H9 (cell line): ENCODE results near the gene MRPL36. TPM values are rescaled to one million over a fixed set of nuclear protein-coding genes. Genes with fewer than 3 reads are reported as not detected.

Experiments used
- DNase-seq: peaks from one replicate; pipeline ENCODE4 v3.0.0-alpha.2; 2017
- H2AFZ ChIP-seq: one replicate; pipeline ENCODE4 v1.6.1; 2013; ENCODE audit warnings: mild to moderate bottlenecking, low read length, control low read depth, moderate library complexity
- H2AK5ac ChIP-seq: 2 replicates; pipeline ENCODE4 v1.6.1; 2013; ENCODE audit warnings: low read length, control low read depth, mixed read lengths; ENCODE audit not compliant: insufficient read length
- H2BK120ac ChIP-seq: one replicate; pipeline ENCODE4 v1.6.1; 2013; ENCODE audit warnings: low read depth, mild to moderate bottlenecking, low read length, control low read depth, inconsistent platforms; ENCODE audit not compliant: poor library complexity, severe bottlenecking
- H2BK12ac ChIP-seq: 2 replicates; pipeline ENCODE4 v1.6.1; 2013; ENCODE audit warnings: low read length, control low read depth, mixed read lengths, low read depth; ENCODE audit not compliant: insufficient read length
- H2BK15ac ChIP-seq: 2 replicates; pipeline ENCODE4 v1.6.1; 2013; ENCODE audit warnings: low read depth, low read length, control low read depth
- H2BK20ac ChIP-seq: one replicate; pipeline ENCODE4 v1.6.1; 2013; ENCODE audit warnings: low read depth, mild to moderate bottlenecking, low read length, control low read depth, inconsistent platforms; ENCODE audit not compliant: poor library complexity, severe bottlenecking
- H2BK5ac ChIP-seq: 2 replicates; pipeline ENCODE4 v1.6.1; 2013; ENCODE audit warnings: low read length, control low read depth, mixed read lengths; ENCODE audit not compliant: insufficient read length
- H3K14ac ChIP-seq: 2 replicates; pipeline ENCODE4 v1.6.1; 2013; ENCODE audit warnings: low read length, control low read depth; ENCODE audit not compliant: insufficient read depth
- H3K18ac ChIP-seq: 2 replicates; pipeline ENCODE4 v1.6.1; 2013; ENCODE audit warnings: low read depth, mild to moderate bottlenecking, mixed read lengths, low read length, control low read depth; ENCODE audit not compliant: insufficient read length
- H3K23ac ChIP-seq: 2 replicates; pipeline ENCODE4 v1.6.1; 2013; ENCODE audit warnings: low read length, control low read depth, mixed read lengths, low read depth; ENCODE audit not compliant: insufficient read length
- H3K23me2 ChIP-seq: 2 replicates; pipeline ENCODE4 v1.6.1; 2013; ENCODE audit warnings: low read depth, mild to moderate bottlenecking, mixed read lengths, low read length, control low read depth; ENCODE audit not compliant: insufficient read length, poor library complexity, severe bottlenecking
- H3K27ac ChIP-seq: 2 replicates; pipeline ENCODE4 v1.5.1; 2013; ENCODE audit warnings: low read length, control low read depth, mixed read lengths, low read depth; ENCODE audit not compliant: insufficient read length
- H3K27me3 ChIP-seq: 2 replicates; pipeline ENCODE4 v1.6.1; 2013; ENCODE audit warnings: low read length, control low read depth, inconsistent platforms; ENCODE audit not compliant: insufficient read depth
- H3K4ac ChIP-seq: 2 replicates; pipeline ENCODE4 v1.6.1; 2013; ENCODE audit warnings: low read depth, mild to moderate bottlenecking, control low read depth, inconsistent platforms, low read length, moderate library complexity
- H3K4me1 ChIP-seq: 2 replicates; pipeline ENCODE4 v1.6.1; 2013; ENCODE audit warnings: low read length, control low read depth, inconsistent platforms; ENCODE audit not compliant: insufficient read depth
- H3K4me2 ChIP-seq: 2 replicates; pipeline ENCODE4 v1.6.1; 2013; ENCODE audit warnings: low read length, control low read depth, mixed read lengths; ENCODE audit not compliant: insufficient read length, insufficient read depth
- H3K56ac ChIP-seq: 2 replicates; pipeline ENCODE4 v1.6.1; 2013; ENCODE audit warnings: low read depth, mild to moderate bottlenecking, mixed read lengths, low read length, control low read depth; ENCODE audit not compliant: insufficient read length
- H3K79me1 ChIP-seq: 2 replicates; pipeline ENCODE4 v1.6.1; 2013; ENCODE audit warnings: low read depth, mild to moderate bottlenecking, moderate library complexity, low read length, control low read depth, inconsistent platforms; ENCODE audit not compliant: insufficient read depth, poor library complexity, severe bottlenecking
- H3K79me2 ChIP-seq: 2 replicates; pipeline ENCODE4 v1.6.1; 2013; ENCODE audit warnings: low read length, control low read depth, inconsistent platforms; ENCODE audit not compliant: insufficient read depth
- H3K9ac ChIP-seq: 2 replicates; pipeline ENCODE4 v1.6.1; 2013; ENCODE audit warnings: low read length, control low read depth, mixed read lengths; ENCODE audit not compliant: insufficient read length; ENCODE audit errors: extremely low read depth
- H3K9me3 ChIP-seq: one replicate; pipeline ENCODE4 v1.6.1; 2013; ENCODE audit warnings: low read depth, low read length, inconsistent platforms; ENCODE audit not compliant: control insufficient read depth
- H3T11ph ChIP-seq: one replicate; pipeline ENCODE4 v1.6.1; 2013; ENCODE audit warnings: mild to moderate bottlenecking, low read length, control low read depth, inconsistent platforms
- H4K20me1 ChIP-seq: one replicate; pipeline ENCODE4 v1.6.1; 2013; ENCODE audit not compliant: control insufficient read depth, insufficient read length, insufficient read depth
- H4K5ac ChIP-seq: 2 replicates; pipeline ENCODE4 v1.6.1; 2013; ENCODE audit warnings: low read depth, mild to moderate bottlenecking, mixed read lengths, low read length, control low read depth; ENCODE audit not compliant: insufficient read length
- H4K8ac ChIP-seq: replicated peaks from 2 replicates; pipeline ENCODE4 v1.6.1; 2013; ENCODE audit warnings: low read length, control low read depth, mixed read lengths, low read depth; ENCODE audit not compliant: insufficient read length
- H4K91ac ChIP-seq: 2 replicates; pipeline ENCODE4 v1.6.1; 2013; ENCODE audit warnings: low read depth, mild to moderate bottlenecking, moderate library complexity, mixed read lengths, low read length, control low read depth; ENCODE audit not compliant: insufficient read length
- H3K27ac Mint-ChIP-seq, 3 experiments: 2 replicates in 2 of 3; 3 replicates in 1 of 3; pipeline ENCODE4 v1.8.0; 2020 to 2021; ENCODE audit warnings: mixed read lengths in 3 of 3, mild to moderate bottlenecking in 1 of 3, moderate library complexity in 1 of 3
- H3K27me3 Mint-ChIP-seq: 2 replicates; pipeline ENCODE4 v1.8.0; 2021; ENCODE audit warnings: low read depth, mild to moderate bottlenecking, moderate library complexity, mixed read lengths
- H3K36me3 Mint-ChIP-seq, 3 experiments: 2 replicates in 2 of 3; 3 replicates in 1 of 3; pipeline ENCODE4 v1.8.0; 2020 to 2021; ENCODE audit warnings: low read depth in 3 of 3, mixed read lengths in 3 of 3; ENCODE audit not compliant: insufficient read depth in 1 of 3
- H3K4me1 Mint-ChIP-seq, 2 experiments: 2 replicates each; pipeline ENCODE4 v1.8.0; 2020; ENCODE audit warnings: mixed read lengths in 2 of 2
- H3K4me3 Mint-ChIP-seq, 2 experiments: 2 replicates in 1 of 2; 3 replicates in 1 of 2; pipeline ENCODE4 v1.8.0; 2020 to 2021; ENCODE audit warnings: mild to moderate bottlenecking in 2 of 2, mixed read lengths in 2 of 2, moderate library complexity in 1 of 2
- H3K9me3 Mint-ChIP-seq, 2 experiments: 2 replicates in 1 of 2; 3 replicates in 1 of 2; pipeline ENCODE4 v1.8.0; 2020; ENCODE audit warnings: mild to moderate bottlenecking in 2 of 2, mixed read lengths in 2 of 2, moderate library complexity in 1 of 2
- WGBS: extraction: QIAGEN DNeasy Blood & Tissue Kit; methylation state at CpG from one replicate; pipeline ENCODE4 v1.1.7; 2013; ENCODE audit warnings: missing lambda C conversion rate, low lambda C conversion rate, mixed read lengths; ENCODE audit not compliant: insufficient read length; ENCODE audit errors: extremely low coverage; 5-methylcytosine and 5-hydroxymethylcytosine counted together
- total RNA-seq: library from RNA; stranded (reverse); gene quantifications from 2 replicates; pipeline ENCODE4 v1.2.1, GENCODE V29; 2021
- TF ChIP-seq, protein P1 (sequence below): fragments of 200-600 bp; sonication (generic); conservative IDR thresholded peaks from 3 replicates; pipeline ENCODE4 v1.8.0; 2021; ENCODE audit warnings: antibody characterized with exemption, mild to moderate bottlenecking

The MRPL36 gene
- total RNA-seq, 1 experiment from 2014 or later: 67.3 TPM

DNA sequence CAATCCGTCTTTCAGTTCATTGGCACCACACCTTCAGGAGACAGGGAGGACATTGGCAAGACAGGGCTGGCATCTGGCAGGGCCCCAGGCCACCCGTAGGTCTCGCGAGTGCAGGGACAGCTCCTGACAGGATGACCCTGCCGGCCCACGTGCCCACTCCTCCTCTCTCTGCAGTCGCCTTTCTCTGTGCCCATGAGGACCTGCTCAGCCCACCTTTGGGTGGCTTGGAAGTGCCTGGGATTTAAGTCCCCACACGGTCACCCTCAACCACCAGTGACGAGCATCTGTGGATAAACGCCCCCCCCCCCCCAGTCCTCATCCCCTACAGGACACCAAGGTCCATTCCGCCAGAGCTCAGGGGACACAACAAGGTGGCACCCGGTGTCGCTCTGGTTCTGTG, 4.1 kb downstream of the MRPL36 start:
- H2BK20ac ChIP-seq: no peak overlapping the region
- H4K91ac ChIP-seq: no peak overlapping the region
- peaks cover 6% of the 10 kb centered on the region for H3K79me1 ChIP-seq
- peaks cover 3% of the 10 kb centered on the region; the same call in 1 of the 2 replicates for H3K79me2 ChIP-seq
- no peak overlapping the region for H3K4me2 ChIP-seq
- H3K9me3 ChIP-seq: no peaks in the 10 kb centered on the region
- no peak for DNase-seq
- no peak overlapping the region for H3K27ac Mint-ChIP-seq
- no peak overlapping the region for H3K27ac ChIP-seq
- no peak overlapping the region for H3K9ac ChIP-seq
- H3K56ac ChIP-seq: no peak overlapping the region
- no peaks in the 10 kb centered on the region for H4K20me1 ChIP-seq
- peaks cover 14 to 29% (median 25%) of the 10 kb centered on the region in 3 experiments for H3K36me3 Mint-ChIP-seq
- no peak overlapping the region for H3K4me3 Mint-ChIP-seq
- peaks cover 9% of the 10 kb centered on the region for H3K23me2 ChIP-seq
- H3K18ac ChIP-seq: no peak overlapping the region
- TF ChIP-seq, protein P1, sequence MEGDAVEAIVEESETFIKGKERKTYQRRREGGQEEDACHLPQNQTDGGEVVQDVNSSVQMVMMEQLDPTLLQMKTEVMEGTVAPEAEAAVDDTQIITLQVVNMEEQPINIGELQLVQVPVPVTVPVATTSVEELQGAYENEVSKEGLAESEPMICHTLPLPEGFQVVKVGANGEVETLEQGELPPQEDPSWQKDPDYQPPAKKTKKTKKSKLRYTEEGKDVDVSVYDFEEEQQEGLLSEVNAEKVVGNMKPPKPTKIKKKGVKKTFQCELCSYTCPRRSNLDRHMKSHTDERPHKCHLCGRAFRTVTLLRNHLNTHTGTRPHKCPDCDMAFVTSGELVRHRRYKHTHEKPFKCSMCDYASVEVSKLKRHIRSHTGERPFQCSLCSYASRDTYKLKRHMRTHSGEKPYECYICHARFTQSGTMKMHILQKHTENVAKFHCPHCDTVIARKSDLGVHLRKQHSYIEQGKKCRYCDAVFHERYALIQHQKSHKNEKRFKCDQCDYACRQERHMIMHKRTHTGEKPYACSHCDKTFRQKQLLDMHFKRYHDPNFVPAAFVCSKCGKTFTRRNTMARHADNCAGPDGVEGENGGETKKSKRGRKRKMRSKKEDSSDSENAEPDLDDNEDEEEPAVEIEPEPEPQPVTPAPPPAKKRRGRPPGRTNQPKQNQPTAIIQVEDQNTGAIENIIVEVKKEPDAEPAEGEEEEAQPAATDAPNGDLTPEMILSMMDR: no peak
- no peaks in the 10 kb centered on the region for H3K4me1 ChIP-seq
- no peak overlapping the region for H3K23ac ChIP-seq
- peaks cover 13 to 14% of the 10 kb centered on the region in 2 experiments for H3K4me1 Mint-ChIP-seq
- H2BK120ac ChIP-seq: no peak overlapping the region
- H3K4ac ChIP-seq: no peak overlapping the region
- no peak overlapping the region for H4K5ac ChIP-seq
- H2BK12ac ChIP-seq: no peak overlapping the region
- H2BK15ac ChIP-seq: no peak overlapping the region
- no CpG with 5 or more reads among the region's 13 CpGs for WGBS
- H3K14ac ChIP-seq: no peak overlapping the region
- H3T11ph ChIP-seq: no peak overlapping the region
- H4K8ac ChIP-seq: no peak overlapping the region
- H3K27me3 ChIP-seq: no peaks in the 10 kb centered on the region
- no peak overlapping the region for H2AFZ ChIP-seq
- H2AK5ac ChIP-seq: no peak overlapping the region
- H3K27me3 Mint-ChIP-seq: no peaks in the 10 kb centered on the region
- H3K9me3 Mint-ChIP-seq: peaks cover 0 to 3% of the 10 kb centered on the region in 2 experiments; a peak in 1 of 5 replicates
- no peak overlapping the region for H2BK5ac ChIP-seq
